Effector memory CD4-positive, alpha-beta T cell (primary cell): ENCODE data around the gene AIPL1.

Experiments
- DNase-seq, 3 donors: peaks; one replicate each; pipeline ENCODE4 v3.0.0-alpha.2; 2020
- H3K27ac ChIP-seq: 2 replicates; pipeline ENCODE4 v1.7.0; 2013; ENCODE audit warnings: mild to moderate bottlenecking, low read length, moderate library complexity; ENCODE audit not compliant: insufficient read depth, poor library complexity, severe bottlenecking
- H3K27me3 ChIP-seq: replicated peaks from 2 replicates; pipeline ENCODE4 v1.7.0; 2013; ENCODE audit warnings: mild to moderate bottlenecking, low read length; ENCODE audit not compliant: insufficient read depth, control insufficient read depth, poor library complexity, severe bottlenecking
- H3K36me3 ChIP-seq: 2 replicates; pipeline ENCODE4 v1.7.0; 2013; ENCODE audit warnings: mild to moderate bottlenecking, low read length, moderate library complexity; ENCODE audit not compliant: control insufficient read depth, insufficient read depth
- H3K4me1 ChIP-seq: 2 replicates; pipeline ENCODE4 v1.7.0; 2013; ENCODE audit warnings: low read length, mild to moderate bottlenecking; ENCODE audit not compliant: control insufficient read depth, insufficient read depth, poor library complexity, severe bottlenecking
- H3K4me3 ChIP-seq: 2 replicates; pipeline ENCODE4 v1.7.0; 2013; ENCODE audit warnings: low read length, low read depth, mild to moderate bottlenecking; ENCODE audit not compliant: insufficient read depth, poor library complexity, severe bottlenecking
- H3K9me3 ChIP-seq: 2 replicates; pipeline ENCODE4 v1.7.0; 2013; ENCODE audit warnings: mild to moderate bottlenecking, low read length, moderate library complexity; ENCODE audit not compliant: control insufficient read depth

AIPL1 gene

DNA sequence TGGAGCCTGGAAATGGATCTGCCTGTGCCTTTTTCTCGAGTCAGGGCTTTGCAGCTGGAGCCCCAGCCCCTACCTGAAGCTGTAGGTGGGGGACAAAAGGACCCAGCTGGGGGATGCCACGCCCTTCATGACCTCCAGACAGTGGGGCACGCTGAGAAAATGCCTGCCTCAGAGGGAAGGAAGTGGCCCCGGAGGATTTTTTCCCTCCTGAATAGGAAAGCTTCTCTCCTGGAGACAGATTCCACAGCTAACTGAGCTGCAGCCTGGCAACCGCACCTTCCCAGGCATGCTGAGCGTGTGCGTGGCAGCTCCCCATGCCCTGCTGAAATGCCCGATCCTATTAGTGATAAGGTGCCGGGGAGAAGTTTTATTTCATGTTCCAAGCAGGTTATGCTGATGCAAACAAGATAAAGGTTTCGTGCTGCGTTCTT lies 58.0 kb downstream of the AIPL1 start:
- Histone ChIP-seq H3K27me3 (peaks cover 3% of the 10 kb centered on the region), H3K27ac (no peak overlapping the region), H3K4me3 (no peak overlapping the region), H3K36me3 (no peaks in the 10 kb centered on the region), H3K9me3 (no peaks in the 10 kb centered on the region), H3K4me1 (no peaks in the 10 kb centered on the region)
- DNase-seq: no peak

DNA sequence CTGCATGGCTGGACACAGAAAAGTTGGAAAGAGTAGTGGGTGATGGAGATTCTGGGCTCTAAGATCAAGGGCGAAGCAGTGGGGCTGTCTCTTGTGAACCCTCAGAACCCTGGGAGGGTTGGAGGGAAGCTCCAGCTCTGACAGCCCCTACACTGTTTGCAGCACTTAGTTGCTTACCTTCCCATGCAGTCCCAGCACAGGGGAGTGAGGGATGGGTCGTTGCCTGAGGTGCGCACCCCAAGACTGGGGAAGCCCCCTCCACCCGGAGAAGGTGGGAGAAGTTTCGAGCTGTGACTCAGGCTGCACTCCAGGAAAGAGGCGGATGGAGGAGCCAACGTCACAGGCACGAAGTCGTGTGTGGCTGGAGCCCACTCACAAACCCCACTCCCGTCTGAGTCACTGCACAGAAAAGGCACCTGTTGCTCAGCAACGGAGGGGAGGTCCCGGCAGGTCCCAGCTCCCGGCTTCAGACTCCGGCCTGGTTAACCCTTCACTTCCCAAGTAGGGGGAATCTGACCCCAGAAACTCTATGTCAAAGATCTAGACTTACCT lies 60.1 kb downstream of the AIPL1 start:
- DNase-seq: no peak
- Histone ChIP-seq H3K27ac (no peak overlapping the region), H3K36me3 (no peaks in the 10 kb centered on the region), H3K9me3 (no peaks in the 10 kb centered on the region), H3K4me1 (no peaks in the 10 kb centered on the region), H3K27me3 (no peaks in the 10 kb centered on the region), H3K4me3 (no peak overlapping the region)

DNA sequence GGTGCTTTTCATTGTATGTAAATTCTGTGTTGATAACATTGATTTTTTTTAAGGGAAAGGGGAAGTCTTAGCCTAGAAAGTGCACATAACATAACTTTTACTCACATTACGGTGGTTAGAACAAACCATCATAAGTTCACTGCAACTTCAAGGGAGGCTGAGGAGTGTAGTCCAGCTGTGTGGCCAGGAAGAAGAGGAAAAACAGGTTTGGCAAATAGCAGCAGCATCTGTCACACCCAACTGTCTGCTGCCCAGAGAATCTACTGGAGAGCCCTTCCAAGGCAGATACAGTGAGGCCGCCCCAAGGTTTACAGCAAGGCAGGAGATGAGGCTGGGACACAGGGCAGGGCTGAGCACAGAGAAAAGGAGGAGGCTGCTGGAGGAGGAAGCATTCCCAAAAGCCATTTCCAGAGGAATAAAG lies 60.6 kb downstream of the AIPL1 start:
- Histone ChIP-seq H3K27me3 (no peaks in the 10 kb centered on the region), H3K9me3 (no peaks in the 10 kb centered on the region), H3K27ac (no peak overlapping the region), H3K4me3 (no peak overlapping the region), H3K36me3 (no peaks in the 10 kb centered on the region), H3K4me1 (no peaks in the 10 kb centered on the region)
- no peak for DNase-seq
